Measurements from ENCODE around the gene RAB26. TPM values are rescaled to one million over a fixed set of nuclear protein-coding genes. Genes with fewer than 3 reads are reported as not detected.

The RAB26 gene
- total and polyA plus RNA-seq, 2 of the 13 experiments (the other 11 are each of a cell fraction or from before 2014, with no cell fraction given): 0.86 to 3.6 TPM

GRCh38 chr16:2163211-2163881 is 14.9 kb downstream of the RAB26 start (continued):
- TF ChIP-seq MAX (IDR thresholded peaks at IDR 0.05): peak; percentile 75; the same call in 1 of the 2 replicates
- TF ChIP-seq RCOR2 (CRISPR knock-in tag; IDR thresholded peaks at IDR 0.05): no peak
- TF ChIP-seq TEAD3 (CRISPR knock-in tag; optimal IDR thresholded peaks at IDR 0.05; ENCODE audit: borderline replicate concordance): peak; percentile 79
- no peak for TF ChIP-seq NCOA5 (CRISPR knock-in tag; IDR thresholded peaks at IDR 0.05)
- TF ChIP-seq ZMAT5 (CRISPR knock-in tag; IDR thresholded peaks at IDR 0.05; ENCODE audit: borderline replicate concordance, low read depth): no peak
- TF ChIP-seq NPAS2 (CRISPR knock-in tag; IDR thresholded peaks at IDR 0.05; ENCODE audit: borderline replicate concordance): no peak
- TF ChIP-seq ZHX1 (CRISPR knock-in tag; IDR thresholded peaks at IDR 0.05; ENCODE audit: low read depth): no peak
- TF ChIP-seq ETS1 (CRISPR knock-in tag; IDR thresholded peaks at IDR 0.05): no peak
- TF ChIP-seq CCAR2 (optimal IDR thresholded peaks at IDR 0.05; ENCODE audit: low read depth, low read length): no peak
- no peak for TF ChIP-seq ZBTB42 (CRISPR knock-in tag; IDR thresholded peaks at IDR 0.05)
- TF ChIP-seq ZNF879 (CRISPR knock-in tag; IDR thresholded peaks at IDR 0.05): 0 out of 2 replicates have a peak, but pooled peaks have one; percentile 61
- TF ChIP-seq JUN (CRISPR knock-in tag; IDR thresholded peaks at IDR 0.05): 0 out of 2 replicates have a peak, but pooled peaks have one; percentile 41
- TF ChIP-seq ZNF383 (CRISPR knock-in tag; IDR thresholded peaks at IDR 0.05; ENCODE audit: borderline replicate concordance): no peak
- no peak for TF ChIP-seq PAWR (CRISPR knock-in tag; IDR thresholded peaks at IDR 0.05; ENCODE audit: borderline replicate concordance)
- TF ChIP-seq ZNF672 (CRISPR knock-in tag; IDR thresholded peaks at IDR 0.05): no peak
- no peak for TF ChIP-seq PBX2 (CRISPR knock-in tag; IDR thresholded peaks at IDR 0.05)
- TF ChIP-seq TBX3 (IDR thresholded peaks at IDR 0.05; ENCODE audit: borderline replicate concordance): no peak
- TF ChIP-seq SSRP1 (CRISPR knock-in tag; IDR thresholded peaks at IDR 0.05): no peak
- TF ChIP-seq MXI1 (IDR thresholded peaks at IDR 0.05; ENCODE audit: borderline replicate concordance, low read depth, low read length): no peak
- no peak for TF ChIP-seq ZNF576 (CRISPR knock-in tag; IDR thresholded peaks at IDR 0.05)
- 0 out of 2 replicates have a peak, but pooled peaks have one; percentile 39 for TF ChIP-seq ZNF678 (CRISPR knock-in tag; IDR thresholded peaks at IDR 0.05)
- TF ChIP-seq HNRNPLL (IDR thresholded peaks at IDR 0.05; ENCODE audit: low read depth, low read length, poor library complexity, severe bottlenecking): peak; percentile 28
- TF ChIP-seq ISL2 (CRISPR knock-in tag; IDR thresholded peaks at IDR 0.05): 0 out of 2 replicates have a peak, but pooled peaks have one; percentile 20
- TF ChIP-seq FOXO1 (CRISPR knock-in tag; IDR thresholded peaks at IDR 0.05): 0 out of 2 replicates have a peak, but pooled peaks have one; percentile 10
